Left kidney (tissue), 2 donors: Measurements from ENCODE around the gene CHMP6. TPM values are rescaled to one million over a fixed set of nuclear protein-coding genes. Genes with fewer than 3 reads are reported as not detected.

ENCODE experiments used
- DNase-seq: peaks from one replicate; pipeline ENCODE4 v3.0.0-alpha.2; 2013
- polyA plus RNA-seq: library from polyadenylated mRNA; unstranded; fragments of 120-200 nt; gene quantifications from one replicate; pipeline ENCODE4 v1.2.1, GENCODE V29; 2013; ENCODE audit not compliant: insufficient read length

CHMP6 gene
- polyA plus RNA-seq, 1 donor, result 28.4 TPM

DNA sequence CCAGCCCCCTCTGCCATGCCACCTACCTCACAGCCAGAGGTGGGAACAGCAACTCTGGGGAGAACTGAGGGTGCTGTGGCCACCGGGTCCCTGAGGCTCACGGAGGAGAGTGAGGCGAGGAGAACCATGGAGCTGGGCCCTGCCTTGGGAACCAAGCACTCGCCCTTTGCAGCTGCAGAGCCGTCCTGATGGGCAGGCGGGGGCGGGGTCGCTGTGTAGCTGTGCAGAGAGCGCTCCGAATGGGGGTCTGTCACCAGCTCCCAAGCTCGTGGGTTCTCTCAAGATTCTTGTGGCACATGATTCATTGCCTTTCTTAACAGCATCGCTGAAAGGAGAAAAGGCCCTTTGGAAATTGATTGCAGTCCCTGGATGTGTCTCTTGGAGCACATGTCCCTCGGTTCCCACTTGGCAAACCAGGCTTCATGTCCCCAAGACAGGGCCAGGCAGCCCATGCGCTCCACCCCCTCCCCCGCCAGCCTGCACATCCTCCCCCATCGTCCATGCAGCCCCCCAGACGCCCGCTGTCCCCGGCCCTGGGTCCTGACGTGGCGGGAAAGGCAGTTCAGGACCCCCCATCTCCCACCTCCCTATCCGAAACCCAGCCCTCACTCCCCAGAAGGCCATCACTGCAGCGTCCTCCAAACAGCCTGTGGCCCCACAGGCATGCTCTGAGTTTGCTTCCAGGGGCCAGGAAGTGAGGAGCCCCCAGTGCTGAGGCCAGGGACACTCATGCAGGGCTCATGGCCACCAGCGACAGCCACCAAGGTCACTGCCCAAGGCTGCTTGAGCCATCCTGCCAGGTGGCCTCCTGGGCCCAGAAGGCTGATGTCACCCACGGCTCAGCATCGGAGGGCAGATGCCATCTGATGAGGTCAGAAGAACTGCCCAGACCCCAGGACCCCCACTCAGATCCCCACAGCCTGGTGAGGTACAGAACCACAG lies 20.6 kb upstream of the CHMP6 start:
- no peak for DNase-seq

DNA sequence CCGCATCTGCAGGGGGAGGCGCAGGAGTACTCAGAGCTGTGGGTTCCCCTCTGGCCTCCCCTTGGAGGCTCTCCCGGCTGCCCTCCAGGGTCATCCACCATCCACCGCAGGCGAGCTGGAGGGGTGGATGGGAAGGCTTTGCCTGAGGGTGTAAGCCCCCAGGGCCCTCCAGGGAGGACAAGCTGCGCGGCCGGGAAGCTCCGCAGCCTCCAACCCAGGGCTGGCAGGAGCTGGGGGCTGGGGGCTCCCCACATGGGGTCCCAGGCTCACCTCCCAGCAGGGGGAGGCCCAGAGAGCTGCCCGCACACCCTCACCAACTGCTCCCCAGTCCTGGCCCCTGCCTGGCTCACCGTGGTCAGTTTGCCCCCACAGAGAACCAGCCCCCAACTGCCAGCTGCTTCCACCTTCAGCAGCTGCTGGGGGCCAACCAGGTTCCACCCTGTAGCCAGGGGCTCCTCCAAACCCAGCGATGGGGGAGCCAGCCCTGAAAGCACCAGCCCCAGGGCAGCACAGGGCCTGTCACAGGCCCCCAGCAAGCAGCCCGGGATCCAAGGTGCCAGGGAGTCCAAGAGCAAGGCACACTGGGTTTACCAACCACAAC lies 19.8 kb upstream of the CHMP6 start:
- no peak for DNase-seq

GRCh38 chr17:80976701-80977100 lies 14.9 kb upstream of the CHMP6 start:
- no peak for DNase-seq

DNA sequence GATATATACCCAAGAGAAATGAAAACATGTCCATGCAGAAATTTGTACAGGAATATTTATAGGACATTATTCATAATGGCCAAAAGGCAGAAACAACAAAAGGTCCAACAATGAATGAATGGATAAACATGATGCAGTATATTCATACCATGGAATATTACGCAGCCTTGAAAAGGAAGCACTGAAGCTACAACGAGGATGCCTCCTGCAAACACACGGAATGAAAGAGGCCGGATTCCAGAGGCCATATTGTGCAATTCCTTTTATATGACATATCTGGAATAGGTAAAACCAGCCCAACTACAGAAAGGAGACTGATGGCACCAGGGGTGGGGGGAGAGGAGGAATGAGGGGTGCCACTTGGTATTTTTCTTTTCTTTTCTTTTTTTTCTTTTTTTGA lies 14.5 kb upstream of the CHMP6 start:
- DNase-seq, result no peak

GRCh38 chr17:80978499-80979497 lies 12.8 kb upstream of the CHMP6 start:
- no peak for DNase-seq

DNA sequence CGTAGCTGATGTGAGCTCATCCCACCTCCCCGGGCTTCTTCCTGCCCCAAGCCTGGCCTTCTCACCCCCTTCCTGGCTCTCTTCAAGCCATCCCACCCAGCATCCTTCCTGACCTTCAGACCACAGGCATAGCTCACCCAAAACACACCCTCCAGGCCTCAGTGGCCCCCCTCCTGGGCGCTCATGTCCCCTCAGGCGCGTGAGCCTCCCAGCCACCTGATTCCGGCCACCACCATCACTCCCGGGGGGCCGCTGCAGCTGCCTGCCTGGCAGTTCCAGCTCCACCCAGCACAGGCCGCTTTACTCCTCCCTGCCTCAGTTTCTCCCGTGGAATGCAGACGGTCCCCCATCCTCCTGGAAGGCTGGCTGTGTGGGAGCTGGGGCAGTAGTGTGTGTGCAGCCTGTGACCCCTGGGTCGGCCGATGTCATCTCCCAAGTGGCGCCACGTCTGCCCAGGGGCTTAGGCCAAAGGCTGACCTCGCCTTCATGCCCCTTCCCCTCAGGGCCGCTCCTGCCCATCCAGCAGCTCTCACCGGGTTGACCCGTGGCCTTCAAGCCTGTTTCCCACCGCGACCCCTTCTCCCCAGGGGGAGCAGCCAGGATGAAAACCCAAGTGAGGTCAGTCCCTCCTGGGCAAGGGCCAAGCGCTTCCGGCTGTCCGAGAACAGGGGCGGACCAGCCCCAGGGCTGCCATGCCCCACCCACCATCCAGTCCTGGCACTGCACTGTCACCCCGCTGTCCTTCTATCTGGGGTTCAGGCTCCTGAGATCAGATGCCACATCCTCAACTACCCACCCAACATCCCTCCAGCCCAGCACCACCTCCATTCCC lies 11.9 kb upstream of the CHMP6 start:
- no peak for DNase-seq

DNA sequence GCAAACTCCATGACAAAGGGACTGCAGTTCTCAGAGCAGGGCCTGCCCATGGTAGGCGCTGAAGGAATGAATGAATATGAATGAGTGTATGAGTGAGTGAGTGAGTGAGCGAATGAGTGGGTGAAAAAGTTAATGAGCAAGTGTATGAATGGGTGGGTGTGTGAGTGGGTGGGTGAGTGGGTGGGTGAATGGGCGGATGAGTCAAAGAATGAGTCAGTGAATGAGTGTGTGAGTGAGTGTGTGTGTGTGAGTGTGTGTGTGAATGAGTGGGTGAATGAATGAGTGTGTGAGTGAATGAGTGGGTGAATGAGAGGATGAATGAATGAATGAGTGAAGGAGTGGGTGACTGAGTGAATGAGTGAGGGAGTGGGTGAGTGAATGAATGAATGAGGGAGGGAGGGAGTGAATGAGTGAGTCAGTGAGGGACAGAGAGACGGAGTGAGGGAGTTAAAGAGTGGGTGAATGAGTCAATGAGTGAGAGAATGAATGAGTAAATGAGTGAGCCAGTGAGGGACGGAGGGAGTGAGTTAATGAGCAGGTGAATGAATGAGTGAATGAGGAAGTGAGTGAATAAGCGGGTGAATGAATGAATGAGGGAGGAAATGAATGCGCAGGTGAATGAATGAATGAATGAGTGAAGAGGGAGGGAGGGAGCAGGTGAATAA lies 11.1 kb upstream of the CHMP6 start:
- DNase-seq, result no peak

GRCh38 chr17:80981062-80981902 lies 10.4 kb upstream of the CHMP6 start:
- DNase-seq, result no peak

DNA sequence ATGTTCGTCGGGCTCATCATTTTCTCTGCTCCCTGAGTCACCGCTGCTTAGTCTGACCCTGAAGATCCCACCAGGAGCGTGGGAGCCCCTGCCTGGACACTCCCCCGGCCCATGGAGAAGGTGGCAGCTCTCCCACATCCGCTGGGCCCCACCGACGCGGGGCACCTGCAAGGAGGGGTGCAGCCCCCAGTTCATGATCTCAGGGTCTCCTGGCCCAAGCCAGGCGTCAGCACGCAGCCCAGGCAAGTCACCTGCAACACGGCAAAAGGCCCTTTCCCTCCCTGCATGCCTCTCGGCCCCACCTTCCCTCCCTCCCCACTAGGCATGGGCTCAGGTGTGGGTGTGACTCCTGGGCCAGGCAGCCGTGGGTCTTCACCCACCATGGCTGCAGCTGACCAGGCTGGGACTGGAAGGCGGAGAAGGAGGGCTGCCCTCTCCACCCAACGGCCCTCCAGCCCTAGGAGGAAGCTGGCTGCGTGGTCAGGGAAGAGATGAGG lies 9.7 kb upstream of the CHMP6 start:
- DNase-seq, result no peak

DNA sequence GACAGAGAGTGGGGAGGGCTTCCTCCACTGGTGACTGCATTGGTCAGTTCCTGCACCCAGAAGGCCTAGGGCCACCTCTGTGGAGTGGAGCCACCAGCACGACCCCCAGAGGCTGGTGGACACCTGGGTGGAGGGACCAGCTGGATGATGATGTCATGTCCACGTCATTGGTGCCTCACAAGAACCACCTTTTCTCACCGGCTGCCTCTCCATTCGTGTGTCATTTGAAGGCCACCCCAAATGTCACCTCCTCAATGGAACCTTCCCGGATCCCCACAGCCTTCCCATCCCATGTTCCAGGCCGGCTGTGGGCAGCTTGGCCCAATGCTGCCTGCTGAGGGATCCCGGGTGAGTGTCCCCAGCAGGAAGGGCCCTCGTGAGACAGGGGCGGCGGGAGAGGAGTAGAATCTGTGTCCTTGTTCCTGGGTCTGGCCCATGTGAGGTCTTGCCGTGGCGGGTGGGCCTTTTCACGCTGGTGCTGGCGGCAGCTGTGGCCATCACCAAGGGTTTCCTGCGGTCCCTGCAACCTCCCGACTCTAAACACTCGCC lies 9.1 kb upstream of the CHMP6 start:
- DNase-seq, result no peak

- DNase-seq, result no peak
These were observed 8.1 kb upstream of the CHMP6 start for GRCh38 chr17:80983545-80983944.

DNA sequence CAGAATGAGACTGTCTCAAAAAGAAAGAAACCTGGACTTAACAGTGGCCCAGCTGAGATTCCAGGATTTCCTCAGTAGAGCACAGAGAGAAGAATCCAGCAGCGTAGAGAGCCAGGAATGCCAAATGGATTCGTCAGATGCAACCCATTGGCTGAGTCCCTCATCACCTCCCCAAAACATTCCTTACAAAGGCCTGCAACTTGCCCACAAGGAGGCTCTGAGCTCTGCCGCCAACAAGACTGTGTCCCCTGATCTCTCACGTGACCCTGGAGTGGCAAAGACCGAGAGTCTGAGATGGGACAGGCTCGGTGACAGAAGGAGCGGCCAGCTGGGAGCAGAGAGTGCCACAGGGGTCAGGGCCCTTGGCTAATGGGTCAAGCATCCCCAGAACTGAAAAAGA lies 6.9 kb upstream of the CHMP6 start:
- no peak for DNase-seq

- DNase-seq, result no peak
These were observed 5.6 kb upstream of the CHMP6 start for GRCh38 chr17:80986046-80986445.

- DNase-seq, result no peak
These were observed 4.7 kb upstream of the CHMP6 start for GRCh38 chr17:80986816-80987475.

- DNase-seq, result no peak
These were observed 3.6 kb upstream of the CHMP6 start for GRCh38 chr17:80987941-80988461.

DNA sequence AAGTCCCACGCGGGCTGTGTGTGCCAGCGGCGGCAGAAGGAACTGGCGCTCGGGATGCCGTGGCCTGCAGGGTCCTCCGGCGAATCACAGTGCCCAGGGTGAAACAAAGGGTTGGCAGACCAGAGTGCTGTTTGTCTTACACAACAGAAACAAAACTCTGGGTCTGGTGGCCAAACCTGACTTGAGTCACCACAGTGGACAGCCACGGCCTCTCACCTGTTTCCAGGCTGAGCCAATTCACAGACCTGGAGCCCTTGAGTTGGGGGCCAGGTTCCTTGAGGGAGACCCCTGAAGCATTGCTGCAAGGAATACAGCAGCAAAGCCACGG lies 2.1 kb upstream of the CHMP6 start:
- DNase-seq, result no peak

DNA sequence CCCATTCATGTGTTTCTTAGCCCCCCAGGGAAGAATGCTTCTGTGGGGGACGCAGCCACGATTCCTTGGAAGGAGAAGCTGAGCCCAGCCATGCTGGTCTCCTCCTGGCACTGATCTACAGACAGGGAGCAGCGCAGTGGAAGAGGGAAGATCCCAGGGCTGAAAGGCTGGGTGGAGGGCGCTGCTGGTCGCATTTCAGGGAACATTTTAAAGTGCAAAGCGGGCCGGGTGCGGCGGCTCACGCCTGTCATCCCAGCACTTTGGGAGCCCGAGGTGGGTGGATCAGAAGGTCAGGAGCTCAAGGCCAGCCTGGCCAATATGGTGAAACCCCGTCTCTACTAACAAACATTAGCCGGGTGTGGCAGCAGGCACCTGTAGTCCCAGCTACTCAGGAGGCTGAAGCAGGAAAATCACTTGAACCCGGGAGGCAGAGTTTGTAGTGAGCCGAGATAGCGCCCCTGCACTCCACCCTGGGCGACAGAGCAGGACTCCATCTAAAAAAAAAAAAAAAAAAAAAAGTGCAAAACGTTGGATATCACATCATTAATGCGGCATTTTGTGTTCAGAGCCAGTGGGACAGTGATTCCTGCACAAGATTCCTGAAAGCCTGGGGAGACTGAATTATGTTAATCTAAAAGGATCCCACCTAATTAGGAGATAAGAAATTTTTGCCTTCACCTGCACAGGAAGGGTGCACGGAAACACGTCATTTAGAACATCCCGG lies 558 bp upstream of the CHMP6 start:
- no peak for DNase-seq
